WTC11 (cell line): ENCODE results near the gene FUT2. TPM values are rescaled to one million over a fixed set of nuclear protein-coding genes. Genes with fewer than 3 reads are reported as not detected.
A peak's percentile ranks its signal among the peaks of the same experiment; 100 is the strongest.

Source experiments
- CDX4 ChIP-seq: fragments of 250-450 bp; sonication (Bioruptor Pico); IDR thresholded peaks from 2 replicates; pipeline ENCODE4 v1.9.0; 2021; ENCODE audit warnings: moderate library complexity, mild to moderate bottlenecking, inconsistent platforms, borderline replicate concordance
- CREM ChIP-seq: sonication (generic); formaldehyde crosslinking; IDR thresholded peaks from 2 replicates; pipeline ENCODE4 v1.8.1; 2022; ENCODE audit warnings: mild to moderate bottlenecking, missing genetic modification reagents, moderate library complexity
- E2F5 ChIP-seq: sonication (generic); formaldehyde crosslinking; IDR thresholded peaks from 2 replicates; pipeline ENCODE4 v1.8.1; 2022; ENCODE audit warnings: mild to moderate bottlenecking, moderate library complexity, missing genetic modification reagents
- ELF4 ChIP-seq: sonication (generic); formaldehyde crosslinking; IDR thresholded peaks from 2 replicates; pipeline ENCODE4 v1.8.1; 2022; ENCODE audit warnings: low read depth, mild to moderate bottlenecking, moderate library complexity, missing genetic modification reagents
- ESRRA ChIP-seq: sonication (generic); formaldehyde crosslinking; IDR thresholded peaks from 2 replicates; pipeline ENCODE4 v1.8.1; 2022; ENCODE audit warnings: mild to moderate bottlenecking, missing genetic modification reagents, borderline replicate concordance
- FOXK1 ChIP-seq: sonication (generic); formaldehyde crosslinking; IDR thresholded peaks from 2 replicates; pipeline ENCODE4 v1.8.0; 2022; ENCODE audit warnings: mild to moderate bottlenecking, moderate library complexity, missing genetic modification reagents
- FOXP1 ChIP-seq: sonication (generic); formaldehyde crosslinking; IDR thresholded peaks from 2 replicates; pipeline ENCODE4 v1.8.0; 2022; ENCODE audit warnings: missing genetic modification reagents, mild to moderate bottlenecking, moderate library complexity, borderline replicate concordance
- FOXP4 ChIP-seq: sonication (generic); formaldehyde crosslinking; IDR thresholded peaks from 2 replicates; pipeline ENCODE4 v1.8.0; 2022; ENCODE audit warnings: mild to moderate bottlenecking, missing genetic modification reagents
- KAT7 ChIP-seq: sonication (generic); formaldehyde crosslinking; IDR thresholded peaks from 2 replicates; pipeline ENCODE4 v1.8.1; 2023; ENCODE audit warnings: missing genetic modification reagents, mild to moderate bottlenecking, borderline replicate concordance
- MXD4 ChIP-seq: fragments of 250-450 bp; sonication (Bioruptor Pico); IDR thresholded peaks from 2 replicates; pipeline ENCODE4 v1.8.0; 2021; ENCODE audit warnings: mild to moderate bottlenecking, moderate library complexity, borderline replicate concordance
- NFATC4 ChIP-seq: fragments of 250-450 bp; sonication (Bioruptor Pico); IDR thresholded peaks from 2 replicates; pipeline ENCODE4 v1.9.0; 2021; ENCODE audit warnings: mild to moderate bottlenecking
- NR2C2 ChIP-seq: sonication (generic); formaldehyde crosslinking; IDR thresholded peaks from 2 replicates; pipeline ENCODE4 v1.8.0; 2022; ENCODE audit warnings: mild to moderate bottlenecking, missing genetic modification reagents
- OVOL2 ChIP-seq: fragments of 250-450 bp; sonication (Bioruptor Pico); IDR thresholded peaks from 2 replicates; pipeline ENCODE4 v1.9.0; 2021; ENCODE audit warnings: mild to moderate bottlenecking, borderline replicate concordance
- RELA ChIP-seq: sonication (generic); formaldehyde crosslinking; IDR thresholded peaks from 2 replicates; pipeline ENCODE4 v1.8.1; 2022; ENCODE audit warnings: missing genetic modification reagents, mild to moderate bottlenecking, borderline replicate concordance
- TEAD1 ChIP-seq: sonication (generic); formaldehyde crosslinking; IDR thresholded peaks from 2 replicates; pipeline ENCODE4 v1.8.0; 2022; ENCODE audit warnings: mild to moderate bottlenecking, missing genetic modification reagents
- TP53 ChIP-seq: sonication (generic); formaldehyde crosslinking; IDR thresholded peaks from 2 replicates; pipeline ENCODE4 v1.8.1; 2023; ENCODE audit warnings: mild to moderate bottlenecking, missing genetic modification reagents
- ZNF138 ChIP-seq: sonication (generic); formaldehyde crosslinking; conservative IDR thresholded peaks from 2 replicates; pipeline ENCODE4 v1.8.1; 2022; ENCODE audit warnings: mild to moderate bottlenecking, moderate library complexity, missing genetic modification reagents
- ZNF232 ChIP-seq: sonication (generic); formaldehyde crosslinking; IDR thresholded peaks from 2 replicates; pipeline ENCODE4 v1.8.0; 2022; ENCODE audit warnings: mild to moderate bottlenecking, missing genetic modification reagents
- ZNF396 ChIP-seq: fragments of 250-450 bp; sonication (Bioruptor Pico); IDR thresholded peaks from 2 replicates; pipeline ENCODE4 v1.8.0; 2021; ENCODE audit warnings: mild to moderate bottlenecking, moderate library complexity, borderline replicate concordance
- ZNF532 ChIP-seq: fragments of 250-450 bp; sonication (Bioruptor Pico); IDR thresholded peaks from 2 replicates; pipeline ENCODE4 v1.9.0; 2021; ENCODE audit warnings: mild to moderate bottlenecking, borderline replicate concordance
- ZSCAN18 ChIP-seq: fragments of 250-450 bp; sonication (Bioruptor Pico); IDR thresholded peaks from 2 replicates; pipeline ENCODE4 v2.1.2; 2022; ENCODE audit warnings: mild to moderate bottlenecking, moderate library complexity
- total RNA-seq: library from RNA; stranded (reverse); gene quantifications from 3 replicates; pipeline ENCODE4 v1.2.3, GENCODE V29; 2021
- TF ChIP-seq, protein P1 (sequence below): sonication (generic); formaldehyde crosslinking; IDR thresholded peaks from 2 replicates; pipeline ENCODE4 v1.8.1; 2023; ENCODE audit warnings: mild to moderate bottlenecking, missing genetic modification reagents, borderline replicate concordance
- TF ChIP-seq, protein P2 (sequence below): sonication (generic); formaldehyde crosslinking; IDR thresholded peaks from 2 replicates; pipeline ENCODE4 v1.8.1; 2023; ENCODE audit warnings: mild to moderate bottlenecking, missing genetic modification reagents, moderate library complexity
- TF ChIP-seq, protein P3 (sequence below): fragments of 250-450 bp; sonication (Bioruptor Pico); IDR thresholded peaks from 2 replicates; pipeline ENCODE4 v1.9.0; 2021; ENCODE audit warnings: mild to moderate bottlenecking

Gene FUT2
- total RNA-seq, 1 experiment from 2014 or later: 5.9 TPM

- TF ChIP-seq ZNF532 (CRISPR knock-in tag) (no peak), NR2C2 (CRISPR knock-in tag) (no peak), CREM (CRISPR knock-in tag) (no peak), CDX4 (CRISPR knock-in tag) (no peak), ZNF232 (CRISPR knock-in tag) (0 out of 2 replicates have a peak, but pooled peaks have one; percentile 48), ESRRA (CRISPR knock-in tag) (no peak), ELF4 (CRISPR knock-in tag) (no peak), RELA (no peak), TP53 (CRISPR knock-in tag) (no peak), FOXK1 (CRISPR knock-in tag) (peak; percentile 61; the same call in 1 of the 2 replicates), ZNF138 (CRISPR knock-in tag) (no peak), TEAD1 (no peak), ZSCAN18 (CRISPR knock-in tag) (no peak), ZNF396 (no peak), FOXP4 (no peak), KAT7 (CRISPR knock-in tag) (no peak), E2F5 (CRISPR knock-in tag) (no peak), NFATC4 (CRISPR knock-in tag) (no peak), OVOL2 (CRISPR knock-in tag) (no peak), MXD4 (CRISPR knock-in tag) (no peak), FOXP1 (CRISPR knock-in tag) (peak; percentile 67; the same call in 1 of the 2 replicates)
- TF ChIP-seq, protein P1, sequence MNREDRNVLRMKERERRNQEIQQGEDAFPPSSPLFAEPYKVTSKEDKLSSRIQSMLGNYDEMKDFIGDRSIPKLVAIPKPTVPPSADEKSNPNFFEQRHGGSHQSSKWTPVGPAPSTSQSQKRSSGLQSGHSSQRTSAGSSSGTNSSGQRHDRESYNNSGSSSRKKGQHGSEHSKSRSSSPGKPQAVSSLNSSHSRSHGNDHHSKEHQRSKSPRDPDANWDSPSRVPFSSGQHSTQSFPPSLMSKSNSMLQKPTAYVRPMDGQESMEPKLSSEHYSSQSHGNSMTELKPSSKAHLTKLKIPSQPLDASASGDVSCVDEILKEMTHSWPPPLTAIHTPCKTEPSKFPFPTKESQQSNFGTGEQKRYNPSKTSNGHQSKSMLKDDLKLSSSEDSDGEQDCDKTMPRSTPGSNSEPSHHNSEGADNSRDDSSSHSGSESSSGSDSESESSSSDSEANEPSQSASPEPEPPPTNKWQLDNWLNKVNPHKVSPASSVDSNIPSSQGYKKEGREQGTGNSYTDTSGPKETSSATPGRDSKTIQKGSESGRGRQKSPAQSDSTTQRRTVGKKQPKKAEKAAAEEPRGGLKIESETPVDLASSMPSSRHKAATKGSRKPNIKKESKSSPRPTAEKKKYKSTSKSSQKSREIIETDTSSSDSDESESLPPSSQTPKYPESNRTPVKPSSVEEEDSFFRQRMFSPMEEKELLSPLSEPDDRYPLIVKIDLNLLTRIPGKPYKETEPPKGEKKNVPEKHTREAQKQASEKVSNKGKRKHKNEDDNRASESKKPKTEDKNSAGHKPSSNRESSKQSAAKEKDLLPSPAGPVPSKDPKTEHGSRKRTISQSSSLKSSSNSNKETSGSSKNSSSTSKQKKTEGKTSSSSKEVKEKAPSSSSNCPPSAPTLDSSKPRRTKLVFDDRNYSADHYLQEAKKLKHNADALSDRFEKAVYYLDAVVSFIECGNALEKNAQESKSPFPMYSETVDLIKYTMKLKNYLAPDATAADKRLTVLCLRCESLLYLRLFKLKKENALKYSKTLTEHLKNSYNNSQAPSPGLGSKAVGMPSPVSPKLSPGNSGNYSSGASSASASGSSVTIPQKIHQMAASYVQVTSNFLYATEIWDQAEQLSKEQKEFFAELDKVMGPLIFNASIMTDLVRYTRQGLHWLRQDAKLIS (CRISPR knock-in tag): peak; percentile 72; the same call in 1 of the 2 replicates
- TF ChIP-seq, protein P2, sequence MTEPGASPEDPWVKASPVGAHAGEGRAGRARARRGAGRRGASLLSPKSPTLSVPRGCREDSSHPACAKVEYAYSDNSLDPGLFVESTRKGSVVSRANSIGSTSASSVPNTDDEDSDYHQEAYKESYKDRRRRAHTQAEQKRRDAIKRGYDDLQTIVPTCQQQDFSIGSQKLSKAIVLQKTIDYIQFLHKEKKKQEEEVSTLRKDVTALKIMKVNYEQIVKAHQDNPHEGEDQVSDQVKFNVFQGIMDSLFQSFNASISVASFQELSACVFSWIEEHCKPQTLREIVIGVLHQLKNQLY (CRISPR knock-in tag): no peak
- TF ChIP-seq, protein P3, sequence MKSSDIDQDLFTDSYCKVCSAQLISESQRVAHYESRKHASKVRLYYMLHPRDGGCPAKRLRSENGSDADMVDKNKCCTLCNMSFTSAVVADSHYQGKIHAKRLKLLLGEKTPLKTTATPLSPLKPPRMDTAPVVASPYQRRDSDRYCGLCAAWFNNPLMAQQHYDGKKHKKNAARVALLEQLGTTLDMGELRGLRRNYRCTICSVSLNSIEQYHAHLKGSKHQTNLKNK (CRISPR knock-in tag): no peak
These were observed 49.6 kb upstream of the FUT2 start, which contains the start of gene CA11 (continued) for GRCh38 chr19:48646001-48646721.
